ENCODE data around the gene FAM120A. TPM values are rescaled to one million over a fixed set of nuclear protein-coding genes. Genes with fewer than 3 reads are reported as not detected.

FAM120A gene
- total and polyA plus RNA-seq, 4 donors = 28.3 to 91.0 (median 50.3) TPM

GRCh38 chr9:93593144-93593658 lies 141.7 kb downstream of the FAM120A start (continued):
- TF ChIP-seq REST (IDR thresholded peaks at IDR 0.05) (no peak), NR2F2 (IDR thresholded peaks at IDR 0.05) (no peak)

- Histone ChIP-seq H3K9ac (ENCODE audit: low read depth in 1 of 2, low read length in 2 of 2) (no peak overlapping the region), H3K4me3 (ENCODE audit: low read depth in 1 of 3, low read length in 3 of 3) (no peak overlapping the region), H3K4me1 (ENCODE audit: control insufficient read depth in 4 of 4, insufficient read depth in 4 of 4, low read length in 3 of 4) (peaks cover 0 to 3% (median 0%) of the 10 kb centered on the region in 4 donors), H3K36me3 (ENCODE audit: control insufficient read depth in 4 of 4, insufficient read depth in 3 of 4, low read depth in 1 of 4, low read length in 3 of 4) (no peaks in the 10 kb centered on the region), H3K9me3 (ENCODE audit: control insufficient read depth in 4 of 4, low read length in 3 of 4) (no peaks in the 10 kb centered on the region), H3K27ac (ENCODE audit: low read depth in 1 of 2, low read length in 2 of 2) (no peak overlapping the region), H3K27me3 (ENCODE audit: control insufficient read depth in 4 of 4, insufficient read depth in 4 of 4, low read length in 3 of 4) (no peaks in the 10 kb centered on the region)
- 77% methylated on average over 9 of the region's 9 CpGs for WGBS
- DNase-seq (ENCODE audit: low spot score) = peak; percentile 31
- no peak for TF ChIP-seq HNF4A (conservative IDR thresholded peaks at IDR 0.05)
These were observed 142.7 kb downstream of the FAM120A start for GRCh38 chr9:93594041-93594756.

- no peak overlapping the region for H3K27ac ChIP-seq (ENCODE audit: low read depth in 1 of 2, low read length in 2 of 2)
- 97% methylated on average over 5 of the region's 5 CpGs for WGBS
- H3K27me3 ChIP-seq (ENCODE audit: control insufficient read depth in 4 of 4, insufficient read depth in 4 of 4, low read length in 3 of 4) = no peaks in the 10 kb centered on the region
- H3K9me3 ChIP-seq (ENCODE audit: control insufficient read depth in 4 of 4, low read length in 3 of 4) = no peaks in the 10 kb centered on the region
- no peaks in the 10 kb centered on the region for H3K36me3 ChIP-seq (ENCODE audit: control insufficient read depth in 4 of 4, insufficient read depth in 3 of 4, low read depth in 1 of 4, low read length in 3 of 4)
- TF ChIP-seq FOXA1 (IDR thresholded peaks at IDR 0.05) = no peak
- no peak for TF ChIP-seq REST (IDR thresholded peaks at IDR 0.05)
- TF ChIP-seq FOXA2 (IDR thresholded peaks at IDR 0.05) = no peak
- TF ChIP-seq EGR1 (IDR thresholded peaks at IDR 0.05; ENCODE audit: low read depth in 2 of 2) = no peak
- TF ChIP-seq ATF3 (IDR thresholded peaks at IDR 0.05) = no peak
- TF ChIP-seq NR2F2 (IDR thresholded peaks at IDR 0.05) = no peak
- TF ChIP-seq ZBTB33 (IDR thresholded peaks at IDR 0.05) = no peak
- no peak for TF ChIP-seq GABPA (IDR thresholded peaks at IDR 0.05 in 1 of 2, conservative IDR thresholded peaks at IDR 0.05 in 1 of 2)
- no peak for TF ChIP-seq JUND (IDR thresholded peaks at IDR 0.05)
- TF ChIP-seq RXRA (IDR thresholded peaks at IDR 0.05) = no peak
- TF ChIP-seq HNF4A (conservative IDR thresholded peaks at IDR 0.05) = no peak
- no peak for TF ChIP-seq CTCF (IDR thresholded peaks at IDR 0.05; ENCODE audit: low read depth, low read length, missing input control)
- TF ChIP-seq YY1 (IDR thresholded peaks at IDR 0.05) = no peak
- TF ChIP-seq RAD21 (IDR thresholded peaks at IDR 0.05) = no peak
- no peak for TF ChIP-seq SP1 (IDR thresholded peaks at IDR 0.05)
- TF ChIP-seq TAF1 (conservative IDR thresholded peaks at IDR 0.05) = no peak
- no peak for TF ChIP-seq MAX (IDR thresholded peaks at IDR 0.05)
- no peak for TF ChIP-seq HNF4G (IDR thresholded peaks at IDR 0.05)
- H3K4me1 ChIP-seq (ENCODE audit: control insufficient read depth in 4 of 4, insufficient read depth in 4 of 4, low read length in 3 of 4) = no peaks in the 10 kb centered on the region
- H3K9ac ChIP-seq (ENCODE audit: low read depth in 1 of 2, low read length in 2 of 2) = no peak overlapping the region
- no peak for DNase-seq (ENCODE audit: low spot score)
- H3K4me3 ChIP-seq (ENCODE audit: low read depth in 1 of 3, low read length in 3 of 3) = no peak overlapping the region
These were observed 144.0 kb downstream of the FAM120A start for GRCh38 chr9:93595461-93595860.
